Effector CD4-positive, alpha-beta T cell (primary cell): Measurements from ENCODE around the gene RHO.

ENCODE experiments used
- DNase-seq: peaks from one replicate; pipeline ENCODE4 v3.0.0-alpha.2; 2020

The RHO gene

GRCh38 chr3:129582799-129583198 lies 54.4 kb downstream of the RHO start:
- DNase-seq: no peak

- DNase-seq: no peak
Observed at GRCh38 chr3:129583289-129583688, 54.9 kb downstream of the RHO start.

- DNase-seq: no peak
Observed at GRCh38 chr3:129584631-129585030, 56.2 kb downstream of the RHO start.
